Osteoblast (primary cell): ENCODE measurements around the gene POLD1. TPM values are rescaled to one million over a fixed set of nuclear protein-coding genes. Genes with fewer than 3 reads are reported as not detected.
A peak's percentile ranks its signal among the peaks of the same experiment; 100 is the strongest.

Experiments used
- DNase-seq: peaks from one replicate; pipeline ENCODE4 v3.0.0; 2011; ENCODE audit warnings: low spot score, mixed read lengths; ENCODE audit not compliant: insufficient read length; ENCODE audit errors: missing footprints
- H2AFZ ChIP-seq: 2 replicates; pipeline ENCODE4 v1.6.0; 2011; ENCODE audit warnings: mild to moderate bottlenecking, low read length
- H3K27ac ChIP-seq: 2 replicates; pipeline ENCODE4 v1.5.1; 2011; ENCODE audit warnings: mild to moderate bottlenecking, low read depth, low read length, moderate library complexity
- H3K27me3 ChIP-seq: 2 replicates; pipeline ENCODE4 v1.6.0; 2012; ENCODE audit warnings: mild to moderate bottlenecking, control low read depth, inconsistent platforms, low read length, moderate library complexity; ENCODE audit not compliant: insufficient read depth
- H3K36me3 ChIP-seq: 2 replicates; pipeline ENCODE4 v1.5.1; 2011; ENCODE audit warnings: mild to moderate bottlenecking, low read length, control low read depth, moderate library complexity; ENCODE audit not compliant: insufficient read depth
- H3K4me1 ChIP-seq: 2 replicates; pipeline ENCODE4 v1.5.1; 2011; ENCODE audit warnings: mild to moderate bottlenecking, low read length, control low read depth, moderate library complexity; ENCODE audit not compliant: insufficient read depth
- H3K4me2 ChIP-seq: 2 replicates; pipeline ENCODE4 v1.6.0; 2011; ENCODE audit warnings: mild to moderate bottlenecking, low read length; ENCODE audit not compliant: insufficient read depth
- H3K4me3 ChIP-seq: fragments of 200-600 bp; sonication (generic); 3 replicates; pipeline ENCODE4 v1.5.1; 2012; ENCODE audit warnings: mild to moderate bottlenecking, low read length, inconsistent platforms; ENCODE audit not compliant: insufficient read depth
- H3K79me2 ChIP-seq: 2 replicates; pipeline ENCODE4 v1.6.0; 2012; ENCODE audit warnings: mild to moderate bottlenecking, low read length, control low read depth, inconsistent platforms; ENCODE audit not compliant: insufficient read depth
- H3K9me3 ChIP-seq: 2 replicates; pipeline ENCODE4 v1.5.1; 2011; ENCODE audit warnings: low read depth, low read length, control low read depth
- H4K20me1 ChIP-seq: 2 replicates; pipeline ENCODE4 v1.6.0; 2012; ENCODE audit warnings: mild to moderate bottlenecking, low read length, control low read depth; ENCODE audit not compliant: insufficient read depth
- total RNA-seq: library from RNA; depleted of rRNA; stranded (reverse); fragments of >200 nt; gene quantifications from 2 replicates; pipeline ENCODE4 v1.2.3, GENCODE V29; 2012
- TF ChIP-seq, protein P1 (sequence below): IDR thresholded peaks from 2 replicates; pipeline ENCODE4 v1.5.1; 2011; ENCODE audit warnings: mild to moderate bottlenecking, low read depth, low read length, moderate library complexity; ENCODE audit errors: extremely low read depth

The POLD1 gene
- total RNA-seq, 1 donor = 15.6 TPM

- Histone ChIP-seq H3K27ac (no peak overlapping the region), H3K9me3 (no peaks in the 10 kb centered on the region), H4K20me1 (no peaks in the 10 kb centered on the region), H3K4me3 (no peak overlapping the region), H2AFZ (no peak overlapping the region), H3K36me3 (no peaks in the 10 kb centered on the region), H3K4me1 (peaks cover 8% of the 10 kb centered on the region), H3K27me3 (peaks cover 13% of the 10 kb centered on the region), H3K4me2 (no peak overlapping the region), H3K79me2 (no peaks in the 10 kb centered on the region)
- peak; percentile 72 for DNase-seq
- TF ChIP-seq, protein P1, sequence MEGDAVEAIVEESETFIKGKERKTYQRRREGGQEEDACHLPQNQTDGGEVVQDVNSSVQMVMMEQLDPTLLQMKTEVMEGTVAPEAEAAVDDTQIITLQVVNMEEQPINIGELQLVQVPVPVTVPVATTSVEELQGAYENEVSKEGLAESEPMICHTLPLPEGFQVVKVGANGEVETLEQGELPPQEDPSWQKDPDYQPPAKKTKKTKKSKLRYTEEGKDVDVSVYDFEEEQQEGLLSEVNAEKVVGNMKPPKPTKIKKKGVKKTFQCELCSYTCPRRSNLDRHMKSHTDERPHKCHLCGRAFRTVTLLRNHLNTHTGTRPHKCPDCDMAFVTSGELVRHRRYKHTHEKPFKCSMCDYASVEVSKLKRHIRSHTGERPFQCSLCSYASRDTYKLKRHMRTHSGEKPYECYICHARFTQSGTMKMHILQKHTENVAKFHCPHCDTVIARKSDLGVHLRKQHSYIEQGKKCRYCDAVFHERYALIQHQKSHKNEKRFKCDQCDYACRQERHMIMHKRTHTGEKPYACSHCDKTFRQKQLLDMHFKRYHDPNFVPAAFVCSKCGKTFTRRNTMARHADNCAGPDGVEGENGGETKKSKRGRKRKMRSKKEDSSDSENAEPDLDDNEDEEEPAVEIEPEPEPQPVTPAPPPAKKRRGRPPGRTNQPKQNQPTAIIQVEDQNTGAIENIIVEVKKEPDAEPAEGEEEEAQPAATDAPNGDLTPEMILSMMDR = no peak
These were observed 73.2 kb downstream of the POLD1 start for GRCh38 chr19:50457300-50457699.

- Histone ChIP-seq H2AFZ (no peak overlapping the region), H3K4me1 (peaks cover 8% of the 10 kb centered on the region), H3K9me3 (no peaks in the 10 kb centered on the region), H3K79me2 (no peaks in the 10 kb centered on the region), H3K27me3 (peaks cover 13% of the 10 kb centered on the region), H3K36me3 (no peaks in the 10 kb centered on the region), H3K4me3 (no peak overlapping the region), H3K27ac (no peak overlapping the region), H4K20me1 (no peaks in the 10 kb centered on the region), H3K4me2 (no peak overlapping the region)
- peak; percentile 88 for DNase-seq
- TF ChIP-seq, protein P1 = no peak
These were observed 74.4 kb downstream of the POLD1 start for GRCh38 chr19:50458396-50459066.

GRCh38 chr19:50459067-50459456, 74.9 kb downstream of the POLD1 start:
- TF ChIP-seq, protein P1 = no peak
- Histone ChIP-seq H3K27me3 (peaks cover 13% of the 10 kb centered on the region), H3K4me3 (no peak overlapping the region), H3K27ac (no peak overlapping the region), H4K20me1 (no peaks in the 10 kb centered on the region), H3K4me2 (no peak overlapping the region), H2AFZ (no peak overlapping the region), H3K36me3 (no peaks in the 10 kb centered on the region), H3K9me3 (no peaks in the 10 kb centered on the region), H3K79me2 (no peaks in the 10 kb centered on the region), H3K4me1 (peaks cover 8% of the 10 kb centered on the region)
- peak; percentile 52 for DNase-seq

DNA sequence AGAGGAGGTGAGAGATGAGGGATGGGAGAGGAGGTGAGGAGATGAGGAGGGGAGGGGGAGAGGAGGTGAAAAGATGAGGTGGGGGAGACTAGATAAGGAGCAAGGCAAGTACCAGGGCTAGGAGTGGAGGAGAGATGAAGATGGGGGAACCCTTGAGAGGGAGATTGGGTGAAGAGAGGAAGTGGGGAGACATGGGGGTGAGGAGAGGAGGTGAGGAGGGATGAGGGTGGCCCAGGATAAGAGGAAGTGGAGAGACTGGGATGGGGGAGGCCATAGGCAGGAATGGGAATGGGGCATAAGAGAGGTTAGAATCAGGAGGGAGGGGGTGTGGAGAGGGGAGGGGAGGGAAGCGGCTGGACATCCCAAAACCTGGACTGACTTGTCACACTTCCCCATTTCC, 75.5 kb downstream of the POLD1 start:
- Histone ChIP-seq H3K4me1 (peaks cover 8% of the 10 kb centered on the region), H3K4me2 (no peak overlapping the region), H3K9me3 (no peaks in the 10 kb centered on the region), H3K4me3 (no peak overlapping the region), H3K27me3 (peaks cover 13% of the 10 kb centered on the region), H4K20me1 (no peaks in the 10 kb centered on the region), H2AFZ (no peak overlapping the region), H3K27ac (no peak overlapping the region), H3K36me3 (no peaks in the 10 kb centered on the region), H3K79me2 (no peaks in the 10 kb centered on the region)
- TF ChIP-seq, protein P1 = no peak
- peak; percentile 42 for DNase-seq
